GM21390 (cell line): ENCODE results near the gene WFDC6.
"Not testable (repeated sequence)": the region's sequence is repeated elsewhere in the genome, so short reads cannot be mapped to it uniquely, and the experiment has no call there.

Source experiments
- ATAC-seq: cut with Tn5 transposase; IDR thresholded peaks from one replicate; pipeline ENCODE4 v1.9.1; 2021; ENCODE audit not compliant: unreplicated experiment

Gene WFDC6

GRCh38 chr20:45539382-45539781 lies at the start of gene WFDC6:
WFDC6 (minus strand) TSS chr20:45539482; CDS start chr20:45539407, 75 bp downstream.
- no peak for ATAC-seq

GRCh38 chr20:45588800-45589199 lies 49.5 kb upstream of the WFDC6 start:
- no peak for ATAC-seq

GRCh38 chr20:45585986-45586385 lies 46.7 kb upstream of the WFDC6 start:
- ATAC-seq = not testable (repeated sequence)

GRCh38 chr20:45584294-45584693 lies 45.0 kb upstream of the WFDC6 start:
- ATAC-seq = not testable (repeated sequence)

GRCh38 chr20:45583502-45583901 lies 44.2 kb upstream of the WFDC6 start:
- ATAC-seq = no peak

GRCh38 chr20:45581702-45582101 lies 42.4 kb upstream of the WFDC6 start:
- ATAC-seq = no peak

- no peak for ATAC-seq
These were observed 39.9 kb upstream of the WFDC6 start, which contains the start of gene WFDC8 for GRCh38 chr20:45579184-45579583. WFDC8 (minus strand) TSS chr20:45579284; CDS start chr20:45579247, 37 bp downstream.

- no peak for ATAC-seq
These were observed 38.9 kb upstream of the WFDC6 start for GRCh38 chr20:45578231-45578630.

GRCh38 chr20:45576995-45577394 lies 37.7 kb upstream of the WFDC6 start:
- no peak for ATAC-seq

GRCh38 chr20:45575931-45576330 lies 36.6 kb upstream of the WFDC6 start:
- ATAC-seq = no peak

- ATAC-seq = not testable (repeated sequence)
These were observed 30.4 kb upstream of the WFDC6 start for GRCh38 chr20:45569650-45570049.

- ATAC-seq = no peak
These were observed 25.5 kb upstream of the WFDC6 start for GRCh38 chr20:45564760-45565276.

GRCh38 chr20:45555198-45555597 lies 15.9 kb upstream of the WFDC6 start:
- no peak for ATAC-seq

GRCh38 chr20:45552456-45552855 lies 13.2 kb upstream of the WFDC6 start:
- no peak for ATAC-seq

- no peak for ATAC-seq
These were observed 11.5 kb upstream of the WFDC6 start for GRCh38 chr20:45550765-45551164.

GRCh38 chr20:45548410-45548809 lies 9.1 kb upstream of the WFDC6 start:
- ATAC-seq = no peak

- ATAC-seq = no peak
These were observed 8.0 kb upstream of the WFDC6 start, which contains the start of gene EPPIN for GRCh38 chr20:45547206-45547770. EPPIN (minus strand) TSS chr20:45547401; CDS start chr20:45547357, 44 bp downstream.

GRCh38 chr20:45545754-45546453 lies 6.6 kb upstream of the WFDC6 start:
- ATAC-seq = no peak

GRCh38 chr20:45545351-45545750 lies 6.1 kb upstream of the WFDC6 start:
- ATAC-seq = no peak

- ATAC-seq = no peak
These were observed 978 bp downstream of the WFDC6 start for GRCh38 chr20:45538209-45538799.

GRCh38 chr20:45527294-45527693 lies 12.0 kb downstream of the WFDC6 start:
- no peak for ATAC-seq

- no peak for ATAC-seq
These were observed 15.5 kb downstream of the WFDC6 start for GRCh38 chr20:45523821-45524220.
